HG02884 (cell line): ENCODE results near the gene FAM151A.

Experiments used
- ATAC-seq: cut with Tn5 transposase; IDR thresholded peaks from one replicate; pipeline ENCODE4 v1.9.1; 2021; ENCODE audit warnings: mild to moderate bottlenecking, moderate library complexity; ENCODE audit not compliant: unreplicated experiment

Gene FAM151A

GRCh38 chr1:54623216-54624007, at the start of gene FAM151A:
FAM151A (minus strand) TSS chr1:54623525; CDS start chr1:54623395, 130 bp downstream.
- ATAC-seq: no peak

DNA sequence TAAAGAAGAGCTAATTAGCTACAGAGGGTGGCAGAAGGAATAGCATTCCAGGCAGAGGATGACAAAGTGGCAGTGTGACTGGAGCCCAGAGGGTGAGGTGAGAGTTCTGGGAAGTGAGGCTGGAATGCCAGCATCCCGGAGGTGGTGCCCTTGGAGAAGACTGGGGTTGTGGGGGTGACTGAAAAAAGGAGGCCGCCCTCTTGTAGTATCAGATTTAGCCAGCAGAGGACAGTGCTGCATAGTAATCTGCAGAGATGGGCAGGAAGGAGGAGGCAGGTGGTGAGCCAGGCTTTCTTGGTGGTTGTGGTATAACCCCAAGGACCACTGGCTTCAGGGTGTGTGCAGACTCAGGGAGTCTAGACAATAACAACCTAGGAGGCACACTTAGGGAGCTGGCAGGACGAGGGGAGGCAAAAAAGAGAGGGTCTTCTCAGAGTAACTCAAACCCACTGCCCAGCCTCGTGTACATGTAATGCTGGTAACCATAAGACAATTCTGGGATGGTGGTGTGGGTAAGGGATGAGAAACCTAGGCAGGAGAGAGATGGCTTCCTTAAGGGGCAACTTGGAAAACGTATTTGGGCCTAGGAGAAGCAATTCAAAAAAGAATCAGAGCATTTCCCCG, 48.8 kb upstream of the FAM151A start:
- no peak for ATAC-seq

GRCh38 chr1:54668567-54668966, 45.2 kb upstream of the FAM151A start:
- ATAC-seq: no peak

GRCh38 chr1:54667797-54668196, 44.5 kb upstream of the FAM151A start:
- ATAC-seq: no peak

GRCh38 chr1:54666333-54666732, 43.0 kb upstream of the FAM151A start:
- ATAC-seq: no peak

DNA sequence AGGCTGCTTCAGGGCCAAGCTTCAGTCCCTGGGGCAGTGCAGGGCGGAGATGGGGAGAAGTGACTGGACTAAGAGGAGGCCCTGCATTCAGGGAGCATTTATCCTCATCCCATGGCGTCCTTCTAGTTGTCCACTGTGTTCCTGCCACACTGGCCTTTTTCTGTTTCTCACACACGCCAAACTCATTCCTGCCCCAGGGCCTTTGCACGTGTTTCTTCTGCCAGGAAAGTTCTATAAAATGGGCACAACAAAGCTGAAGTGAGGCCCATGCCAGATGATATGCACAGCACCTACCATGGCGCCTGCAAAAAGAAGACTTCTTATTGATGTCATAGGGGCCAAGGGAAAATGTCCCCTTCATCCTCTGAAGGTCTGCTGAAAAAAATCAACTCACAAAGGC, 42.5 kb upstream of the FAM151A start:
- no peak for ATAC-seq

- no peak for ATAC-seq
Measured at GRCh38 chr1:54664364-54664763, 41.0 kb upstream of the FAM151A start.

GRCh38 chr1:54663725-54664124, 40.4 kb upstream of the FAM151A start:
- no peak for ATAC-seq

- no peak for ATAC-seq
Measured at GRCh38 chr1:54658164-54658913, 35.0 kb upstream of the FAM151A start.

DNA sequence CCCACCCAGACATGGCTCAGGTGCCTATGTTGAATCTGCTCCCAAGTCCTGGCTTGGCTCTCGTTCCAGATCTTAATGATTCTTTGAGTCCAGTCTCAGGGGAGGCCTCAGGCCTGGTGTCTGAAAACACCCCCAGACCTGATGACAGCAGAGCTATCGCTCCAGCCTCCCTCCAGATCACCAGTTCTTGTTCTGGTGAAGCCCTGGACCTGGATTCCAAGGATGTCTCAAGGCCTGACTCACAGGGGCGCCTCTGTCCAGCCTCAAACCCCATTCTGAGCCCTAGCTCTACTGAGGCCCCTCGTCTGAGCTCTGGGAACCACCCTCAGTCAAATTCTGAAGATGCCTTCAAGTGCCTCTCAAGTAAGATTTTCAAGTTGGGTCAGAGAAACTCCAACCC, 29.7 kb upstream of the FAM151A start:
- no peak for ATAC-seq

DNA sequence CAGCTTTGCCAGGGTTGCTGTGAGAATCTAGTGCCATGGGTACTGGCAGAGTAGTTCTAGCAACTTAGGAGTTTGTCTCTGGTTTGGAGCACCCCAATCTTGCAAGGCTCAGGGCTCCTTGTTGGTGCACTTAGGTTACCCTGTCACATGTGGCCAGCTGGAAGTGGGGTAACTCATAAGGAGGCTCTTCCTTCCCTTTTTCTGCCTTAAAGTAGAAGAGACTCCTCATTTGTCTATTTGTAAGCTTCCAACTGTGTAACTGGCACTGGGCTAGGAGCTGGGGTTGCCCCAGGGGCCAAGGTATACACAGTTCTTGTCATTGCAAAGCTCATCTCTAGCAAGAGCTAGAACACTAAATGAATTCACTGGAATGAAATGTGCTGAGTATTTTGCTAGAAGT, 28.8 kb upstream of the FAM151A start:
- ATAC-seq: no peak

GRCh38 chr1:54651608-54652007, 28.3 kb upstream of the FAM151A start:
- no peak for ATAC-seq

DNA sequence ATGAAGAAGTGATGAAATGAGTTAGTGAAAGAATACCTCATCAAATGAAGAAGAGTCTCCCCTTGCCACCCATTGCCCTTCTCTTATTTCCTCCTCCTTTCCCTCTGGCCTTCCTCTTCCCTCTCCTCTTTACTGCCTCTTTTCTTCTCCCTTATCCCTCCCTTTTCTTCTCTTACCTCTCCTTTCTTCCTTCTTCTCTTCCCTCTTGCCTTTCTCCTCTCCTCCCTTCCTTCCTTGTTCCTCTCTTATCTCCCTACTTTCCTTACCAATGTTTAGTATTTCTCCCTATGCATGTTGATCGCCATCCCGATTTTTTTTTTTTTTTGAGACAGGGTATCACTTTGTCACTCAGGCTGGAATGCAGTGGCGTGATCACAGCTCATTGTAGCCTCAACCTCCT, 27.1 kb upstream of the FAM151A start:
- ATAC-seq: no peak

- no peak for ATAC-seq
Measured at GRCh38 chr1:54649921-54650320, 26.6 kb upstream of the FAM151A start.

GRCh38 chr1:54649130-54649898, 26.0 kb upstream of the FAM151A start:
- ATAC-seq: no peak

GRCh38 chr1:54645806-54646676, 22.7 kb upstream of the FAM151A start:
- ATAC-seq: no peak

DNA sequence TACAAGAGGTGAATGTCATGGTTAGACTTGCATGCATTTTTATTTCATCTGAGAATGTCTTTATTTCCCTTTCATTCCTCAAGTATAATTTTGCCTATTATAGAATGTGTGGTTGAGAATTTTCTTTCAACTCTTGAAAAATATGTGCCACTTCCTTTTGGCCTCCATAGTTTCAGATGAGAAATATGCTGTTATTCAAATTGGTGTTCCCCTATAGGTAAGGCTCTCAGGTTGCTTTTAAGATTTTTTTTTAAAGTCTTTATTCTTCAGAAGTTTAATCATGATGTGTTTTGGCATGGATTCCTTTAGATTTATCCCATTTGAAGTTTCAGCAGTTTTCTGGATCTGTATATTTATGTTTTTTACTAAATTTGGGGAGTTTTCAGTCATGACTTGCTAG, 20.4 kb upstream of the FAM151A start:
- ATAC-seq: no peak

DNA sequence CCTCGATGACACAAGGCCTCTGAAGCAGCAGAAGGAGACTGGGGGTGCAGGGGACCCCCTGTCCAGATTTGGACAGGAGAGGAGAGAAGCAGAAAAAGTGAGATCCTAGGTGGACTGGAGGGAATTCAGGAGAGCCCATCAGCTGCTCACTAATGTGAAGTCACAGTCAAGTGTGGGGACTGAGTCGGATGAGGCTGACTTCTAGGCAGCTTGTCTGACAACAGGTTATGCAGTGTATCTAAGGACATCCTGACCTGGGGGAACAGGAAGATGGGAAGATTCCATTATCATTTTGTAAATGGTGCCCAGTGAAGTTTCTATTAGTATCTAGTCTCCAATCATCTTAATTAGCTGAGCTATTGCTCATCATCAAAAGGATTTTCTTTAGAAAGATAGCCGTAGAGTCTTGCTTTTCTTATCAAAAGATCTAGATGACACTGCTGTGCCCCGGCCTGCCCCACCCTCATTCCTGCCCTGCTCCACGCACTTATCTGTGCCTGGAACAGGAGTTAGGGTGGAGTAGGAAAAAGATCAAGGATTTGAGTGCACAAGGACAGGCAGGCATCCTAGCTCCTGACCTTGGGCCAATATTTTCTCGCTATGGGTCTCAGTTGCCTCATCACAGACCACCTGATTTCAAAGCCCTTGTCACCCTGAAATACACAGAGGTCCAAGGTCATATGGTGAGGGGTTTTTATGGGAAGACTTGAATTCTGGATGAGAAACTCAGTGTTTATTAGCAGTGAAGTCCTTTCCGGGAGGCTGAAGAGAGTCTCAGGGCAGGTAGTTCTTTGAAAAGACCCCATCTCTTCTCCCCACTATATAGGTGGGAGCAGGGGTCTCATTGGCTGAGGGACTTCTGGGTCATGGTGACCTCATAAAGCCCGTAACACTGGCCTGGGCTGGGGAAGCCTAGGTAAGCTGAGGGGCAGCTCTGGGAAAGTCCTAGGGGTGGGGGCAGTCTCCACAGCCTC, 17.8 kb upstream of the FAM151A start, which contains the start of gene MROH7:
Gene MROH7 (plus strand): TSS at position 924 of the 974 bp plus-strand sequence. CDS start 11,141 bp downstream, outside the sequence.
- ATAC-seq: no peak

GRCh38 chr1:54640361-54640760, 17.0 kb upstream of the FAM151A start:
- ATAC-seq: no peak
